Measurements from ENCODE around the gene ATP6V0D1.

GRCh38 chr16:67517155-67517445 is 36.1 kb upstream of the ATP6V0D1 start:
- no peak for TF ChIP-seq CTCF (IDR thresholded peaks at IDR 0.05; ENCODE audit: low read depth, low read length)
- TF ChIP-seq MAX (IDR thresholded peaks at IDR 0.05; ENCODE audit: low read depth, low read length), result no peak
- no peak for TF ChIP-seq POLR2A (IDR thresholded peaks at IDR 0.05; ENCODE audit: extremely low read depth, insufficient read length)

All from NB4 (cell line).